ENCODE results near the gene COL15A1. TPM values are rescaled to one million over a fixed set of nuclear protein-coding genes. Genes with fewer than 3 reads are reported as not detected.
A peak's percentile ranks its signal among the peaks of the same experiment; 100 is the strongest.

The COL15A1 gene
- total RNA-seq, 1 experiment from 2014 or later: 0.22 TPM

GRCh38 chr9:98916660-98917059, 27.0 kb upstream of the COL15A1 start:
- DNase-seq (ENCODE audit: low spot score) (peak; percentile 62), ATAC-seq (peak; percentile 100)
- no peak overlapping the region for H3K27ac Mint-ChIP-seq
- CTCF ChIA-PET: interaction anchor here (0.9 to 1.7 kb wide), 6 partner anchors 11 to 224 kb away, joined by 3 to 10 read pairs (median 4); no protein-coding TSS in a partner anchor
- no peaks in the 10 kb centered on the region for H3K36me3 Mint-ChIP-seq
- POLR2A ChIA-PET: no interaction called here
- no peak for TF ChIP-seq ZNF671 (CRISPR knock-in tag; IDR thresholded peaks at IDR 0.05)
- 0 out of 2 replicates have a peak, but pooled peaks have one; percentile 29 for TF ChIP-seq CREB1 (CRISPR knock-in tag; IDR thresholded peaks at IDR 0.05)
- 0 out of 2 replicates have a peak, but pooled peaks have one; percentile 29 for TF ChIP-seq ZNF281 (CRISPR knock-in tag; IDR thresholded peaks at IDR 0.05)
- TF ChIP-seq ZSCAN18 (CRISPR knock-in tag; IDR thresholded peaks at IDR 0.05): no peak
- no peak for TF ChIP-seq MYBL2 (CRISPR knock-in tag; IDR thresholded peaks at IDR 0.05)
- H3K27me3 Mint-ChIP-seq (ENCODE audit: low read depth): no peaks in the 10 kb centered on the region
- H3K4me3 Mint-ChIP-seq: no peak overlapping the region
- peaks cover 9% of the 10 kb centered on the region for H3K4me1 Mint-ChIP-seq
- no peaks in the 10 kb centered on the region for H3K9me3 Mint-ChIP-seq

GRCh38 chr9:98917746-98918487, 25.8 kb upstream of the COL15A1 start:
- H3K4me1 Mint-ChIP-seq: peaks cover 11% of the 10 kb centered on the region
- ATAC-seq (no peak), DNase-seq (ENCODE audit: low spot score) (no peak)
- no peak overlapping the region for H3K27ac Mint-ChIP-seq
- no peak overlapping the region for H3K4me3 Mint-ChIP-seq
- no peaks in the 10 kb centered on the region for H3K36me3 Mint-ChIP-seq
- ChIA-PET POLR2A (no interaction called here), CTCF (interaction anchor here (0.6 to 1.6 kb wide), 5 partner anchors 10 to 1187 kb away, joined by 3 to 5 read pairs (median 4); no protein-coding TSS in a partner anchor)
- H3K9me3 Mint-ChIP-seq: no peaks in the 10 kb centered on the region
- no peaks in the 10 kb centered on the region for H3K27me3 Mint-ChIP-seq (ENCODE audit: low read depth)
- TF ChIP-seq NR2C2 (CRISPR knock-in tag; IDR thresholded peaks at IDR 0.05) (no peak), NFATC4 (CRISPR knock-in tag; IDR thresholded peaks at IDR 0.05) (no peak), JAZF1 (CRISPR knock-in tag; IDR thresholded peaks at IDR 0.05) (no peak), ARID4B (CRISPR knock-in tag; IDR thresholded peaks at IDR 0.05; ENCODE audit: borderline replicate concordance) (no peak), RELA (CRISPR knock-in tag; IDR thresholded peaks at IDR 0.05; ENCODE audit: borderline replicate concordance) (no peak), IRF1 (CRISPR knock-in tag; IDR thresholded peaks at IDR 0.05) (no peak), ERG (CRISPR knock-in tag; IDR thresholded peaks at IDR 0.05) (no peak), TCF7 (CRISPR knock-in tag; IDR thresholded peaks at IDR 0.05; ENCODE audit: low read depth) (no peak), CREB1 (CRISPR knock-in tag; IDR thresholded peaks at IDR 0.05) (no peak), ZMAT4 (CRISPR knock-in tag; IDR thresholded peaks at IDR 0.05) (no peak), SOX15 (CRISPR knock-in tag; IDR thresholded peaks at IDR 0.05) (no peak), E2F1 (CRISPR knock-in tag; IDR thresholded peaks at IDR 0.05) (no peak), GABPB1 (CRISPR knock-in tag; IDR thresholded peaks at IDR 0.05) (no peak), MAX (CRISPR knock-in tag; IDR thresholded peaks at IDR 0.05) (no peak), GTF2I (CRISPR knock-in tag; conservative IDR thresholded peaks at IDR 0.05) (no peak), SMAD3 (CRISPR knock-in tag; IDR thresholded peaks at IDR 0.05; ENCODE audit: borderline replicate concordance) (no peak), CREM (CRISPR knock-in tag; IDR thresholded peaks at IDR 0.05) (no peak)

Measured in WTC11 (cell line).